ENCODE data around the gene TMEM250. TPM values are rescaled to one million over a fixed set of nuclear protein-coding genes. Genes with fewer than 3 reads are reported as not detected.

The TMEM250 gene
- total and polyA plus RNA-seq, 7 donors, result 23.7 to 48.4 (median 30.0) TPM

- peaks cover 21 to 72% (median 59%) of the 10 kb centered on the region in 3 donors for H3K27me3 ChIP-seq
- WGBS, 2 donors, result 65 to 80% methylated on average over 27 of the region's 27 CpGs
- no peak for TF ChIP-seq EP300 (IDR thresholded peaks at IDR 0.05)
- no peak for TF ChIP-seq POLR2A (IDR thresholded peaks at IDR 0.05)
- no peak for TF ChIP-seq POLR2AphosphoS5 (IDR thresholded peaks at IDR 0.05)
- no peak for TF ChIP-seq CTCF (IDR thresholded peaks at IDR 0.05)
- H3K4me1 ChIP-seq, result peaks cover 0 to 14% (median 12%) of the 10 kb centered on the region in 4 donors
- intact Hi-C loops (cut with DNase I), result no loop called here
- no peak overlapping the region for H3K27ac ChIP-seq
- no peaks in the 10 kb centered on the region for H3K9me3 ChIP-seq
- no peaks in the 10 kb centered on the region for H3K36me3 ChIP-seq
- no peak overlapping the region for H3K4me3 ChIP-seq
- no peak for DNase-seq
Observed at GRCh38 chr9:136137321-136138265, 18.9 kb upstream of the TMEM250 start.

GRCh38 chr9:136136127-136136925 lies 17.7 kb upstream of the TMEM250 start:
- 82 to 88% methylated on average over 33 of the region's 33 CpGs for WGBS, 2 donors
- no peaks in the 10 kb centered on the region for H3K36me3 ChIP-seq
- H3K27me3 ChIP-seq, result peaks cover 28 to 80% (median 69%) of the 10 kb centered on the region in 3 donors
- DNase-seq, result no peak
- H3K4me1 ChIP-seq, result peaks cover 0 to 17% (median 15%) of the 10 kb centered on the region in 4 donors
- no peak for TF ChIP-seq EP300 (IDR thresholded peaks at IDR 0.05)
- TF ChIP-seq CTCF (IDR thresholded peaks at IDR 0.05), result no peak
- TF ChIP-seq POLR2A (IDR thresholded peaks at IDR 0.05), result no peak
- no peak for TF ChIP-seq POLR2AphosphoS5 (IDR thresholded peaks at IDR 0.05)
- H3K9me3 ChIP-seq, result no peaks in the 10 kb centered on the region
- H3K27ac ChIP-seq, result no peak overlapping the region
- H3K4me3 ChIP-seq, result no peak overlapping the region
- intact Hi-C loops (cut with DNase I), result no loop called here

- no peaks in the 10 kb centered on the region for H3K36me3 ChIP-seq
- 52 to 72% methylated on average over 18 of the region's 18 CpGs for WGBS, 2 donors
- H3K27me3 ChIP-seq, result peaks cover 28 to 88% (median 77%) of the 10 kb centered on the region in 3 donors
- TF ChIP-seq CTCF (IDR thresholded peaks at IDR 0.05), result no peak
- TF ChIP-seq POLR2A (IDR thresholded peaks at IDR 0.05), result no peak
- no peak for TF ChIP-seq EP300 (IDR thresholded peaks at IDR 0.05)
- no peak for TF ChIP-seq POLR2AphosphoS5 (IDR thresholded peaks at IDR 0.05)
- no peak for DNase-seq
- no peak overlapping the region for H3K4me3 ChIP-seq
- peaks cover 0 to 17% (median 15%) of the 10 kb centered on the region in 4 donors for H3K4me1 ChIP-seq
- no peak overlapping the region for H3K27ac ChIP-seq
- no peaks in the 10 kb centered on the region for H3K9me3 ChIP-seq
- intact Hi-C loops (cut with DNase I), result no loop called here
Observed at GRCh38 chr9:136135326-136136126, 16.9 kb upstream of the TMEM250 start.

- H3K36me3 ChIP-seq, result no peaks in the 10 kb centered on the region
- peaks cover 0 to 17% (median 15%) of the 10 kb centered on the region in 4 donors for H3K4me1 ChIP-seq
- H3K4me3 ChIP-seq, result peak overlapping the region in 1 of 4 donors; percentile 45
- intact Hi-C loops (cut with DNase I), result no loop called here
- peaks cover 28 to 96% (median 83%) of the 10 kb centered on the region in 3 donors for H3K27me3 ChIP-seq
- H3K9me3 ChIP-seq, result no peaks in the 10 kb centered on the region
- no peak for DNase-seq
- 19 to 30% methylated on average over 18 of the region's 18 CpGs for WGBS, 2 donors
- H3K27ac ChIP-seq, result no peak overlapping the region
- TF ChIP-seq EP300 (IDR thresholded peaks at IDR 0.05) (no peak), CTCF (IDR thresholded peaks at IDR 0.05) (no peak), POLR2A (IDR thresholded peaks at IDR 0.05) (no peak), POLR2AphosphoS5 (IDR thresholded peaks at IDR 0.05) (no peak)
Observed at GRCh38 chr9:136133959-136134484, 15.3 kb upstream of the TMEM250 start.

Data from sigmoid colon (tissue), 7 donors.